WTC11 (cell line): Measurements from ENCODE around the gene WBP4. TPM values are rescaled to one million over a fixed set of nuclear protein-coding genes. Genes with fewer than 3 reads are reported as not detected.

Experiments used
- ATAC-seq: fragments of 200-7000 bp; cut with Tn5 transposase; 2 replicates; pipeline ENCODE4 v1.10.0; 2021; ENCODE audit warnings: mild to moderate bottlenecking, moderate library complexity
- CTCF ChIA-PET: fragments of 300-600 bp; sonication (Branson Sonifier 250); formaldehyde crosslinking; loops from one replicate; lab custom pipeline; 2021; ENCODE audit warnings: antibody characterized with exemption; lab: Charles Lee
- POLR2A ChIA-PET: fragments of 350-600 bp; sonication (Branson Sonifier 250); formaldehyde crosslinking; loops from one replicate; lab custom pipeline; 2021; ENCODE audit warnings: antibody characterized with exemption; lab: Charles Lee
- DNase-seq: peaks from one replicate; pipeline ENCODE4 v3.0.0; 2021; ENCODE audit warnings: low spot score
- H3K27ac Mint-ChIP-seq: 2 replicates; pipeline ENCODE4 v1.8.0; 2021; ENCODE audit warnings: mixed read lengths
- H3K27me3 Mint-ChIP-seq: 2 replicates; pipeline ENCODE4 v1.8.0; 2021; ENCODE audit warnings: low read depth, mild to moderate bottlenecking, moderate library complexity, mixed read lengths
- H3K36me3 Mint-ChIP-seq: 2 replicates; pipeline ENCODE4 v1.8.0; 2021; ENCODE audit warnings: mixed read lengths
- H3K4me1 Mint-ChIP-seq: 2 replicates; pipeline ENCODE4 v1.8.0; 2022; ENCODE audit warnings: mixed read lengths
- H3K4me3 Mint-ChIP-seq: 2 replicates; pipeline ENCODE4 v1.8.0; 2021; ENCODE audit warnings: mild to moderate bottlenecking, moderate library complexity, mixed read lengths
- H3K9me3 Mint-ChIP-seq: 2 replicates; pipeline ENCODE4 v1.8.0; 2021; ENCODE audit warnings: mixed read lengths
- AFF4 ChIP-seq: sonication (generic); formaldehyde crosslinking; IDR thresholded peaks from 2 replicates; pipeline ENCODE4 v1.8.1; 2023; ENCODE audit warnings: mild to moderate bottlenecking, missing genetic modification reagents, borderline replicate concordance
- CREM ChIP-seq: sonication (generic); formaldehyde crosslinking; IDR thresholded peaks from 2 replicates; pipeline ENCODE4 v1.8.1; 2022; ENCODE audit warnings: mild to moderate bottlenecking, missing genetic modification reagents, moderate library complexity
- E2F5 ChIP-seq: sonication (generic); formaldehyde crosslinking; IDR thresholded peaks from 2 replicates; pipeline ENCODE4 v1.8.1; 2022; ENCODE audit warnings: mild to moderate bottlenecking, moderate library complexity, missing genetic modification reagents
- ETV6 ChIP-seq: sonication (generic); formaldehyde crosslinking; IDR thresholded peaks from 2 replicates; pipeline ENCODE4 v1.8.1; 2022; ENCODE audit warnings: mild to moderate bottlenecking, missing genetic modification reagents
- FOXP4 ChIP-seq: sonication (generic); formaldehyde crosslinking; IDR thresholded peaks from 2 replicates; pipeline ENCODE4 v1.8.0; 2022; ENCODE audit warnings: mild to moderate bottlenecking, missing genetic modification reagents
- GABPB1 ChIP-seq: sonication (generic); formaldehyde crosslinking; IDR thresholded peaks from 2 replicates; pipeline ENCODE4 v1.8.1; 2023; ENCODE audit warnings: mild to moderate bottlenecking, missing genetic modification reagents
- IRF2 ChIP-seq: sonication (generic); formaldehyde crosslinking; IDR thresholded peaks from 2 replicates; pipeline ENCODE4 v1.8.0; 2022; ENCODE audit warnings: low read depth, missing genetic modification reagents, borderline replicate concordance
- MAX ChIP-seq: sonication (generic); formaldehyde crosslinking; IDR thresholded peaks from 2 replicates; pipeline ENCODE4 v1.8.0; 2022; ENCODE audit warnings: mild to moderate bottlenecking, missing genetic modification reagents
- NR1H2 ChIP-seq: sonication (generic); formaldehyde crosslinking; IDR thresholded peaks from 2 replicates; pipeline ENCODE4 v1.9.0; 2021; ENCODE audit warnings: mild to moderate bottlenecking, moderate library complexity, missing genetic modification reagents
- TEAD1 ChIP-seq: sonication (generic); formaldehyde crosslinking; IDR thresholded peaks from 2 replicates; pipeline ENCODE4 v1.8.0; 2022; ENCODE audit warnings: mild to moderate bottlenecking, missing genetic modification reagents
- ZBTB43 ChIP-seq: sonication (generic); formaldehyde crosslinking; IDR thresholded peaks from 2 replicates; pipeline ENCODE4 v1.8.1; 2023; ENCODE audit warnings: mild to moderate bottlenecking, missing genetic modification reagents
- ZNF219 ChIP-seq: sonication (generic); formaldehyde crosslinking; IDR thresholded peaks from 2 replicates; pipeline ENCODE4 v1.8.0; 2023; ENCODE audit warnings: missing genetic modification reagents, mild to moderate bottlenecking, borderline replicate concordance
- ZNF416 ChIP-seq: fragments of 250-450 bp; sonication (Bioruptor Pico); IDR thresholded peaks from 2 replicates; pipeline ENCODE4 v1.9.0; 2021; ENCODE audit warnings: mild to moderate bottlenecking, inconsistent platforms
- total RNA-seq: library from RNA; stranded (reverse); gene quantifications from 3 replicates; pipeline ENCODE4 v1.2.3, GENCODE V29; 2021
- TF ChIP-seq, protein P1 (sequence below): sonication (generic); formaldehyde crosslinking; IDR thresholded peaks from 2 replicates; pipeline ENCODE4 v1.8.0; 2022; ENCODE audit warnings: missing genetic modification reagents
- TF ChIP-seq, protein P2 (sequence below): sonication (generic); formaldehyde crosslinking; IDR thresholded peaks from 2 replicates; pipeline ENCODE4 v1.8.1; 2022; ENCODE audit warnings: mild to moderate bottlenecking, missing genetic modification reagents, moderate library complexity, borderline replicate concordance

The WBP4 gene
- total RNA-seq, 1 experiment from 2014 or later: 9.6 TPM

DNA sequence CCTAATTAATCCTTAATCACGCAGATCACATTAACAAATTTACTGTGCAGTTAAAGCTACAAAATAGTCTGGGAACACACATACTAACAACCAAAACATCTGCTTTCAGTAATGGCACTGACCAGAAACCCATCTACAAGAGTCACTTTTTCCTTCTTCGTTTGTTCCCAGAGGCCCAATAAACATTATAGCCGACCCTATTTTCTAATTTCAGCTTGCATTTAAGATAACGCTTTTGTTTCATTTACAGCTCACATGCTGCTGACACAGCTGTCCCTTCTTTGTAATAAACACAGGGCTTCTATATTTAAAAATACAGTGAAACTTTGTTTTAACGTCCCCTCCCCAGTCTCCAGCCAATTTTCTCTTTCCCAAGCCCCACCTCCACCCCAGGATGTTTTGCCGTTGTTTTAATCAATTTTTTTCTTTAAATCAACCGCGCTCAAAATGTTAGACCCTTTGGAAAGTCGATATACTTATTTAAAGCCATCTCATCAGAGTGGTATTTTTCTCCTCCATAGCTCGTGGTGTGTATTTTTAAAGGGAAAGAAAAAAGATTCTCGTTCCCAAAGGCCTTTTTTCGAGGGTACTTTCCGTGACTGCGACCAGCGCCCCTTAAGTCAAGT, 1.7 kb upstream of the WBP4 start (continued):
- TF ChIP-seq, protein P1, sequence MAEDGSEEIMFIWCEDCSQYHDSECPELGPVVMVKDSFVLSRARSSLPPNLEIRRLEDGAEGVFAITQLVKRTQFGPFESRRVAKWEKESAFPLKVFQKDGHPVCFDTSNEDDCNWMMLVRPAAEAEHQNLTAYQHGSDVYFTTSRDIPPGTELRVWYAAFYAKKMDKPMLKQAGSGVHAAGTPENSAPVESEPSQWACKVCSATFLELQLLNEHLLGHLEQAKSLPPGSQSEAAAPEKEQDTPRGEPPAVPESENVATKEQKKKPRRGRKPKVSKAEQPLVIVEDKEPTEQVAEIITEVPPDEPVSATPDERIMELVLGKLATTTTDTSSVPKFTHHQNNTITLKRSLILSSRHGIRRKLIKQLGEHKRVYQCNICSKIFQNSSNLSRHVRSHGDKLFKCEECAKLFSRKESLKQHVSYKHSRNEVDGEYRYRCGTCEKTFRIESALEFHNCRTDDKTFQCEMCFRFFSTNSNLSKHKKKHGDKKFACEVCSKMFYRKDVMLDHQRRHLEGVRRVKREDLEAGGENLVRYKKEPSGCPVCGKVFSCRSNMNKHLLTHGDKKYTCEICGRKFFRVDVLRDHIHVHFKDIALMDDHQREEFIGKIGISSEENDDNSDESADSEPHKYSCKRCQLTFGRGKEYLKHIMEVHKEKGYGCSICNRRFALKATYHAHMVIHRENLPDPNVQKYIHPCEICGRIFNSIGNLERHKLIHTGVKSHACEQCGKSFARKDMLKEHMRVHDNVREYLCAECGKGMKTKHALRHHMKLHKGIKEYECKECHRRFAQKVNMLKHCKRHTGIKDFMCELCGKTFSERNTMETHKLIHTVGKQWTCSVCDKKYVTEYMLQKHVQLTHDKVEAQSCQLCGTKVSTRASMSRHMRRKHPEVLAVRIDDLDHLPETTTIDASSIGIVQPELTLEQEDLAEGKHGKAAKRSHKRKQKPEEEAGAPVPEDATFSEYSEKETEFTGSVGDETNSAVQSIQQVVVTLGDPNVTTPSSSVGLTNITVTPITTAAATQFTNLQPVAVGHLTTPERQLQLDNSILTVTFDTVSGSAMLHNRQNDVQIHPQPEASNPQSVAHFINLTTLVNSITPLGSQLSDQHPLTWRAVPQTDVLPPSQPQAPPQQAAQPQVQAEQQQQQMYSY (CRISPR knock-in tag): no peak

DNA sequence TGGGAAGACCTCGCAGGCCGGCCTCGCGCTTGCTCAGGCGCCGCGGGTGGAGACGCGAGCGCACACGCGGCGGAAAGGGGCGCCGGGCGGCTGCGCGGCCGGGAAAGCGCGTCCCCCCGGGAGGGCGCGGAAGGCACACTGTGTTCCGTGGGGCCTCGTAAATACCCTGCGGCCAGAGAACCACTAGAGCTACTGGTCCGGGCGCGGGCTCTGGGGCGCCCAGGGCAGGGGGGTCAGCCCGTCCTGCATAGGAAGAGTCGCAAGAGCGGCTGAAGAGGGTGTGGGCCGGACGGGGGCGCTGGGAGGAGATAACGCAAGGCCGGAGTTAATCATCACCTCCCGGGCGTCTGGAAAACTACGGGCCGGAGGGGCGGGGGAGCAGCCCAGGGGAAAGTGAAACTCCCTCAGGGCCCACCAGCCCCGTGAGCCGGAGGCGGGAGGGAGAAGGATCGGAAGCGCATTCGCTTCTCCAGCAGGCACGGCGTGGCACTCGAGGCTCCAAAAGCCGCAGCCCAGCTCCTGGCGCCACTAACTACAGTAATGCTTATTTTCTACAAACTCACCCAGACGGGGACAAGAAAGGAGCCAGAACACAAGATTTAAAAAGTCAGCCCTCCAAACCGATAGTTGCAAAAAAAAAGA, 1.1 kb upstream of the WBP4 start:
- CTCF ChIA-PET: interaction anchor here (1.2 to 1.3 kb wide), 2 partner anchors 40 to 86 kb away, joined by 3 to 4 read pairs; partner anchors contain the start of gene ELF1
- TF ChIP-seq ZBTB43 (CRISPR knock-in tag) (no peak), ETV6 (CRISPR knock-in tag) (0 out of 2 replicates have a peak, but pooled peaks have one; percentile 14), ZNF219 (CRISPR knock-in tag) (peak; percentile 71; the same call in 1 of the 2 replicates), NR1H2 (no peak), GABPB1 (CRISPR knock-in tag) (peak; percentile 80), TEAD1 (peak; percentile 48), IRF2 (CRISPR knock-in tag) (no peak), ZNF416 (CRISPR knock-in tag) (no peak), FOXP4 (0 out of 2 replicates have a peak, but pooled peaks have one; percentile 65), E2F5 (CRISPR knock-in tag) (0 out of 2 replicates have a peak, but pooled peaks have one; percentile 32), AFF4 (no peak), CREM (peak; percentile 39; the same call in 1 of the 2 replicates), MAX (CRISPR knock-in tag) (peak; percentile 76)
- TF ChIP-seq, protein P1 (CRISPR knock-in tag): peak; percentile 65
- TF ChIP-seq, protein P2, sequence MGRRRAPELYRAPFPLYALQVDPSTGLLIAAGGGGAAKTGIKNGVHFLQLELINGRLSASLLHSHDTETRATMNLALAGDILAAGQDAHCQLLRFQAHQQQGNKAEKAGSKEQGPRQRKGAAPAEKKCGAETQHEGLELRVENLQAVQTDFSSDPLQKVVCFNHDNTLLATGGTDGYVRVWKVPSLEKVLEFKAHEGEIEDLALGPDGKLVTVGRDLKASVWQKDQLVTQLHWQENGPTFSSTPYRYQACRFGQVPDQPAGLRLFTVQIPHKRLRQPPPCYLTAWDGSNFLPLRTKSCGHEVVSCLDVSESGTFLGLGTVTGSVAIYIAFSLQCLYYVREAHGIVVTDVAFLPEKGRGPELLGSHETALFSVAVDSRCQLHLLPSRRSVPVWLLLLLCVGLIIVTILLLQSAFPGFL (CRISPR knock-in tag): no peak

More for the DNA sequence above, 1.1 kb upstream of the WBP4 start:
- peak; percentile 92 for DNase-seq
- POLR2A ChIA-PET: interaction anchor here (1.0 kb wide), 1 partner anchor 48 kb away, joined by 4 read pairs; no protein-coding TSS in a partner anchor
- peak; percentile 68 for ATAC-seq
- Mint-ChIP-seq H3K27me3 (no peaks in the 10 kb centered on the region), H3K4me1 (peaks cover 35% of the 10 kb centered on the region), H3K27ac (peak overlapping the region; percentile 98), H3K4me3 (peak overlapping the region; percentile 97), H3K36me3 (peaks cover 3% of the 10 kb centered on the region), H3K9me3 (no peaks in the 10 kb centered on the region)
